Neural cell (in vitro differentiated cells): ENCODE measurements around the gene PCSK7. TPM values are rescaled to one million over a fixed set of nuclear protein-coding genes. Genes with fewer than 3 reads are reported as not detected.

Experiments used
- H2AFZ ChIP-seq: fragments of 200-600, 300-800 bp; sonication (generic), shearing (Covaris generic); 2 replicates; pipeline ENCODE4 v1.6.0; 2014; ENCODE audit warnings: low read depth, mild to moderate bottlenecking, antibody characterized with exemption, low read length, moderate library complexity
- H3F3A ChIP-seq: fragments of 200-600 bp; shearing (Covaris generic); 2 replicates; pipeline ENCODE4 v1.6.1; 2016; ENCODE audit warnings: mild to moderate bottlenecking, moderate library complexity, mixed read lengths, antibody characterized with exemption, low read length; ENCODE audit not compliant: insufficient read depth, poor library complexity, severe bottlenecking
- H3K27ac ChIP-seq: fragments of 200-600, 300-800 bp; sonication (generic), shearing (Covaris generic); 2 replicates; pipeline ENCODE4 v1.5.1; 2014; ENCODE audit warnings: mild to moderate bottlenecking, low read length, moderate library complexity
- H3K27me3 ChIP-seq: fragments of 300-800, 200-600 bp; sonication (generic), shearing (Covaris generic); 2 replicates; pipeline ENCODE4 v1.6.0; 2014; ENCODE audit warnings: mild to moderate bottlenecking, low read depth, low read length, moderate library complexity; ENCODE audit not compliant: insufficient read depth
- H3K36me3 ChIP-seq: fragments of 300-800, 200-600 bp; sonication (generic), shearing (Covaris generic); 2 replicates; pipeline ENCODE4 v1.5.1; 2014; ENCODE audit warnings: mild to moderate bottlenecking, antibody characterized with exemption, low read length, moderate library complexity; ENCODE audit not compliant: insufficient read depth
- H3K4me2 ChIP-seq: fragments of 300-800, 200-600 bp; sonication (generic), shearing (Covaris generic); 2 replicates; pipeline ENCODE4 v1.6.0; 2014; ENCODE audit warnings: mild to moderate bottlenecking, low read length
- H3K4me3 ChIP-seq: fragments of 300-800, 200-600 bp; sonication (generic), shearing (Covaris generic); 2 replicates; pipeline ENCODE4 v1.5.1; 2014; ENCODE audit warnings: mild to moderate bottlenecking, low read length, moderate library complexity
- H3K79me2 ChIP-seq: fragments of 200-600 bp; shearing (Covaris generic); replicated peaks from 2 replicates; pipeline ENCODE4 v1.6.0; 2014; ENCODE audit warnings: mild to moderate bottlenecking, low read length, moderate library complexity; ENCODE audit not compliant: insufficient read depth
- H3K9ac ChIP-seq: fragments of 300-800, 200-600 bp; sonication (generic), shearing (Covaris generic); 2 replicates; pipeline ENCODE4 v1.6.1; 2016; ENCODE audit warnings: mild to moderate bottlenecking, low read length, mixed read lengths
- H3K9me2 ChIP-seq: fragments of 200-600 bp; shearing (Covaris generic); 2 replicates; pipeline ENCODE4 v1.6.1; 2016; ENCODE audit warnings: mild to moderate bottlenecking, low read length, mixed read lengths; ENCODE audit not compliant: insufficient read depth
- H3K9me3 ChIP-seq: fragments of 200-600, 300-800 bp; sonication (generic), shearing (Covaris generic); 2 replicates; pipeline ENCODE4 v1.6.1; 2016; ENCODE audit warnings: mild to moderate bottlenecking, mixed run types, low read length, moderate library complexity, mixed read lengths
- H4K20me1 ChIP-seq: fragments of 200-600 bp; shearing (Covaris generic); 2 replicates; pipeline ENCODE4 v1.6.1; 2016; ENCODE audit warnings: mild to moderate bottlenecking, mixed run types; ENCODE audit not compliant: insufficient read depth
- EP300 ChIP-seq: fragments of 450-650 bp; conservative IDR thresholded peaks from 2 replicates; pipeline ENCODE4 v1.6.1; 2014; ENCODE audit warnings: antibody characterized with exemption, mild to moderate bottlenecking, moderate library complexity; ENCODE audit not compliant: poor library complexity, severe bottlenecking
- EZH2 ChIP-seq: fragments of 200-600, 300-800 bp; shearing (Covaris generic), sonication (generic); IDR thresholded peaks from 2 replicates; pipeline ENCODE4 v1.6.1; 2014; ENCODE audit warnings: antibody characterized with exemption, low read length, borderline replicate concordance, mild to moderate bottlenecking; ENCODE audit not compliant: insufficient read depth, poor library complexity, severe bottlenecking
- MXI1 ChIP-seq: fragments of 450-650 bp; conservative IDR thresholded peaks from 2 replicates; pipeline ENCODE4 v1.6.1; 2014; ENCODE audit warnings: antibody characterized with exemption, mild to moderate bottlenecking; ENCODE audit not compliant: poor library complexity, severe bottlenecking
- POLR2AphosphoS5 ChIP-seq: IDR thresholded peaks from 2 replicates; pipeline ENCODE4 v1.6.1; 2012
- RAD21 ChIP-seq: fragments of 450-650 bp; conservative IDR thresholded peaks from 2 replicates; pipeline ENCODE4 v1.6.1; 2014; ENCODE audit warnings: antibody characterized with exemption, mild to moderate bottlenecking, moderate library complexity
- SMC3 ChIP-seq: fragments of 450-650 bp; conservative IDR thresholded peaks from 2 replicates; pipeline ENCODE4 v1.6.1; 2014; ENCODE audit warnings: antibody characterized with exemption, mild to moderate bottlenecking, moderate library complexity; ENCODE audit not compliant: poor library complexity
- TAF1 ChIP-seq: IDR thresholded peaks from 2 replicates; pipeline ENCODE4 v1.6.1; 2012; ENCODE audit warnings: low read depth
- polyA plus RNA-seq: library from polyadenylated mRNA; depleted of rRNA; stranded (reverse); fragments of >200 nt; gene quantifications from 2 replicates; pipeline ENCODE4 v1.2.3, GENCODE V29; 2014
- TF ChIP-seq, protein P1 (sequence below): IDR thresholded peaks from 2 replicates; pipeline ENCODE4 v1.6.1; 2012; ENCODE audit warnings: borderline replicate concordance
- TF ChIP-seq, protein P2 (sequence below): fragments of 450-650 bp; IDR thresholded peaks from 2 replicates; pipeline ENCODE4 v1.5.1; 2014; ENCODE audit warnings: antibody characterized with exemption, mild to moderate bottlenecking, moderate library complexity; ENCODE audit not compliant: poor library complexity, severe bottlenecking

PCSK7 gene
- polyA plus RNA-seq, 1 donor from 2014 or later: 44.4 TPM

DNA sequence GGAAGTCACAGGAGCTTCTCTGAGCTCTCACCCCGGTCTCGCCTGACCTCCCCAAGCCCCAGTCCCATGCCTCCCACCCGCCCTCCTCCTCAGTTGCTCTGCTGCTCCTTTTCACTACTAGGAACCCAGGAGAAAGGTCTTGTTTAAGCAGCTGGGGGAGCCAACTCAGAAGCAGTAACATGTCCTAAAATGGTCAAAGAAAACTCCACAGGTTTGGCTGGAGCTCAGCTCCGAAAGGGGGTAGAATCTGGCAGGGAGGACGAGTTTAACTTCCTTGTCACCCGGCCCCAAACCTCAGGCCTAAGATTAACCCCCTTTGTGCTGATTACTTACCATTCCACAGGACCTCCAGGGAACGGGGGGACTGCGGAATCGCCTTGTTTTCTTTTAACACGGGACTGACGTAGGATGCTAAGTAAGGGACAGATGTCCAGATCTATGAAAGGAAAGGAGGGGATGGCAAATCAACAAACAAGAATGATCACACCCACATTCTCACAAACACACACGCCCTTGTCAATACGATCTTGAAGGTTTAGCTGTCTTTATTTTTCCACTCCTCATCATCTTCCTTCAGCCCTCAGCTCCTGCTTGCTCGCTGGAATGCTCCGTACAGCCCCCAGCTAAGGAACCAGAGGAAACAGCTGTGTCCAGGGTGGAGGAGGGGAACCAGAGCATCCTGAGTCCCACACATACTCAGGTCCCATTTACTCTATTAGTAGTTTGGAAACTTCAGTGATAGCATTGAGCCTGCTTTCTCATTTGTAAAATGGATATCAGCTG lies 13.5 kb downstream of the PCSK7 start:
- H3K27ac ChIP-seq: no peak overlapping the region
- no peaks in the 10 kb centered on the region for H3K36me3 ChIP-seq
- H3F3A ChIP-seq: no peaks in the 10 kb centered on the region
- no peaks in the 10 kb centered on the region for H3K9me3 ChIP-seq
- no peaks in the 10 kb centered on the region for H3K27me3 ChIP-seq
- no peaks in the 10 kb centered on the region for H4K20me1 ChIP-seq
- no peak overlapping the region for H3K9ac ChIP-seq
- no peaks in the 10 kb centered on the region for H3K9me2 ChIP-seq
- no peak overlapping the region for H3K4me3 ChIP-seq
- H3K79me2 ChIP-seq: no peaks in the 10 kb centered on the region
- TF ChIP-seq TAF1: no peak
- no peak for TF ChIP-seq MXI1
- TF ChIP-seq, protein P1, sequence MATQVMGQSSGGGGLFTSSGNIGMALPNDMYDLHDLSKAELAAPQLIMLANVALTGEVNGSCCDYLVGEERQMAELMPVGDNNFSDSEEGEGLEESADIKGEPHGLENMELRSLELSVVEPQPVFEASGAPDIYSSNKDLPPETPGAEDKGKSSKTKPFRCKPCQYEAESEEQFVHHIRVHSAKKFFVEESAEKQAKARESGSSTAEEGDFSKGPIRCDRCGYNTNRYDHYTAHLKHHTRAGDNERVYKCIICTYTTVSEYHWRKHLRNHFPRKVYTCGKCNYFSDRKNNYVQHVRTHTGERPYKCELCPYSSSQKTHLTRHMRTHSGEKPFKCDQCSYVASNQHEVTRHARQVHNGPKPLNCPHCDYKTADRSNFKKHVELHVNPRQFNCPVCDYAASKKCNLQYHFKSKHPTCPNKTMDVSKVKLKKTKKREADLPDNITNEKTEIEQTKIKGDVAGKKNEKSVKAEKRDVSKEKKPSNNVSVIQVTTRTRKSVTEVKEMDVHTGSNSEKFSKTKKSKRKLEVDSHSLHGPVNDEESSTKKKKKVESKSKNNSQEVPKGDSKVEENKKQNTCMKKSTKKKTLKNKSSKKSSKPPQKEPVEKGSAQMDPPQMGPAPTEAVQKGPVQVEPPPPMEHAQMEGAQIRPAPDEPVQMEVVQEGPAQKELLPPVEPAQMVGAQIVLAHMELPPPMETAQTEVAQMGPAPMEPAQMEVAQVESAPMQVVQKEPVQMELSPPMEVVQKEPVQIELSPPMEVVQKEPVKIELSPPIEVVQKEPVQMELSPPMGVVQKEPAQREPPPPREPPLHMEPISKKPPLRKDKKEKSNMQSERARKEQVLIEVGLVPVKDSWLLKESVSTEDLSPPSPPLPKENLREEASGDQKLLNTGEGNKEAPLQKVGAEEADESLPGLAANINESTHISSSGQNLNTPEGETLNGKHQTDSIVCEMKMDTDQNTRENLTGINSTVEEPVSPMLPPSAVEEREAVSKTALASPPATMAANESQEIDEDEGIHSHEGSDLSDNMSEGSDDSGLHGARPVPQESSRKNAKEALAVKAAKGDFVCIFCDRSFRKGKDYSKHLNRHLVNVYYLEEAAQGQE: no peak
- no peak for TF ChIP-seq EZH2
- no peak for TF ChIP-seq EP300
- no peak for TF ChIP-seq SMC3
- TF ChIP-seq POLR2AphosphoS5: no peak
- TF ChIP-seq, protein P2, sequence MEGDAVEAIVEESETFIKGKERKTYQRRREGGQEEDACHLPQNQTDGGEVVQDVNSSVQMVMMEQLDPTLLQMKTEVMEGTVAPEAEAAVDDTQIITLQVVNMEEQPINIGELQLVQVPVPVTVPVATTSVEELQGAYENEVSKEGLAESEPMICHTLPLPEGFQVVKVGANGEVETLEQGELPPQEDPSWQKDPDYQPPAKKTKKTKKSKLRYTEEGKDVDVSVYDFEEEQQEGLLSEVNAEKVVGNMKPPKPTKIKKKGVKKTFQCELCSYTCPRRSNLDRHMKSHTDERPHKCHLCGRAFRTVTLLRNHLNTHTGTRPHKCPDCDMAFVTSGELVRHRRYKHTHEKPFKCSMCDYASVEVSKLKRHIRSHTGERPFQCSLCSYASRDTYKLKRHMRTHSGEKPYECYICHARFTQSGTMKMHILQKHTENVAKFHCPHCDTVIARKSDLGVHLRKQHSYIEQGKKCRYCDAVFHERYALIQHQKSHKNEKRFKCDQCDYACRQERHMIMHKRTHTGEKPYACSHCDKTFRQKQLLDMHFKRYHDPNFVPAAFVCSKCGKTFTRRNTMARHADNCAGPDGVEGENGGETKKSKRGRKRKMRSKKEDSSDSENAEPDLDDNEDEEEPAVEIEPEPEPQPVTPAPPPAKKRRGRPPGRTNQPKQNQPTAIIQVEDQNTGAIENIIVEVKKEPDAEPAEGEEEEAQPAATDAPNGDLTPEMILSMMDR: no peak
- no peak for TF ChIP-seq RAD21
- no peak overlapping the region for H3K4me2 ChIP-seq
- no peak overlapping the region for H2AFZ ChIP-seq

DNA sequence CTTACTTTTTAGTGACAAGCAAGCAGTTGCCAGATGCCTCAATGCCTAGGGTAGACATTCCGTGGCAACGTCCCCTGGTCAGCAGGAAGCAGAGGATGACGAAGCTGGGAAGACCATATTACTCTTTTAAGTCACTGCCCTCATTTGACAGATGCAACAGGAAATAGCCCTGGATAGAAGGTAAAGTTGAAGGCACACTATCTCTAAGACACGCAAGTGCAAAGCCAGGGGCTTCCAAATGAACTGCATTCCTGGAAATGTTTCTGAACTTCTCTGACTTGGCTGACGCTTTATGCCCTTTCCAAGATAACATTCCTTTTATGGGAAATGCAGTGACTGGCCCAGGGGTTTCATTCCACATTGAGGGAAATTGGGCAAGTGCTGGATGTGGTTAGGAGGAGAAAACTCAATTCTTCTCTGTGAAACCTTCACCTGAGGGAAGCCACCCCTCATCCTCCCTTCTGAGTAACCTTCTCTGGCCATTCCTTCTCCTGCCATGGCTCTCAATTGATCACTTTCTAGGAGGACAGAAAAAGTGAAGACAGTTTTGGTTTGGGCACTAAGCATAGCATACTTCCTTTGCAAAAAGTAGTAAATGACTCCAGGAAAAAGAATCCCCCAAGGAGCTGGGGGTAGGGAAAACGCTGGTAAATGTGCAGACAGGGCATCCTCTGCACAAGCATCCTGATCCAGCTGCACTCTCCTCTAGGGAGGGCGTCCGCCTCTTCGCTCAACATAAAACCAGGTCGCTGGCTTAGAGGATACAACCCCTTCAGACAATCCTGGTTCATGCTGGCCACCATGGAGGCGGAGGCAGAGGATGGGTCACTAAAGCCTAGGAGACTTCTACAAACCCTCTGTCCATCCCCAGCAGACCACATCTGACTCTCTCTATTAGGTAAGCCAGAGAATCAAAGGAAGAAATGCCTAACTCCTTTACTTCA lies 14.5 kb downstream of the PCSK7 start:
- no peak overlapping the region for H3K4me3 ChIP-seq
- no peaks in the 10 kb centered on the region for H3F3A ChIP-seq
- no peak overlapping the region for H3K4me2 ChIP-seq
- no peaks in the 10 kb centered on the region for H3K9me2 ChIP-seq
- no peak overlapping the region for H3K27ac ChIP-seq
- no peaks in the 10 kb centered on the region for H3K79me2 ChIP-seq
- H3K36me3 ChIP-seq: no peaks in the 10 kb centered on the region
- H3K9ac ChIP-seq: no peak overlapping the region
- no peaks in the 10 kb centered on the region for H3K27me3 ChIP-seq
- TF ChIP-seq RAD21 (no peak), MXI1 (no peak), TAF1 (no peak), EZH2 (no peak), POLR2AphosphoS5 (no peak), EP300 (no peak), SMC3 (no peak)
- TF ChIP-seq, protein P2: no peak
- TF ChIP-seq, protein P1: no peak
- no peaks in the 10 kb centered on the region for H3K9me3 ChIP-seq
- no peak overlapping the region for H2AFZ ChIP-seq
- H4K20me1 ChIP-seq: no peaks in the 10 kb centered on the region
